SKM-1 treated with dmso at 0.1 percent for 144 hours (cell line): Measurements from ENCODE around the gene PODXL.
"Not testable (repeated sequence)": the region's sequence is repeated elsewhere in the genome, so short reads cannot be mapped to it uniquely, and the experiment has no call there.

Source experiments
- DNase-seq: peaks from one replicate; lab custom pipeline; 2025; ENCODE audit not compliant: unreplicated experiment; lab: John Stamatoyannopoulos, UW

Gene PODXL

GRCh38 chr7:131538071-131538812 is 18.2 kb downstream of the PODXL start:
- no peak for DNase-seq

DNA sequence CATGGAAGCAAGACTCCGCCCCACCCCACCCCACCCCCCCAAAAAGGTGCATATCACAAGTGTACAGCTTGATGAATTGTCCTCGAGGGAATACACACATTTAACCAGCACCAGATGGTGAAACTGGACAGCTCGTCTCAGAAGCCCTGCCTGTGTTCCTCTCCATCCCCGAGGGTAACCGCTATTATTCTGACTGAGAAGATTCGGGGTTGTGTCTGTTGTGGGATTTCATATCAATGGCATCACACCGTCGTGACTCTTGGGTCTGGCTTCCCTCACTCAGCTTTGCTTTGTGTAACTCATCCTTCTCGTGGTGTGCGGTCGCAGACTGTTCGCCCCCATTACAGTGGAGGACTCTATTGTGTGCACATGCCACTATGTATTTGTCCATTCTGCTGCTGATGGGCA is 18.9 kb downstream of the PODXL start:
- DNase-seq, result no peak

DNA sequence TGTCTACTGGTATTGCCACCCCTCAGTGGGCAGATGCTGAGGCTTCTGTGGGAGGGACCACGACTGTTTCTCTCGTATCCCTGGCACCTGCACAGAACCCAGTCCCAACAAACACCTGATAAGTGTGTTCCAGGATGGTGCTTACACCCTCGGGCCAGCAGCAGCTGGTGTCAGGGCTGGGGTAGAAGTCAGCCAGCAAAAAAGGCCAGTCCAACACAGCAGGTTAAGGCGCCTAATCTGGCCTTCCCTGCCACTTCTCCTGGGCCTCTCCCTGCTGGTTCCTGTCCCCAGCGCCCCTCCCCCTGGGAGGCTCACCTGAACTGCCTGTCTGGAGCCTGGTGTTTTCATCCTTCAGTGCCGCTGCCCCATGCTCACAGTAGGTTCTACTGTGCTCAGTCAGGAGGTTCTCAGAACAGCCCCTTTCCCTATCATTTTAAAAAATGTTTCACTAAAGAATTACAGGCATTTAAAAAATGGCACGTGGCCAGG is 20.0 kb downstream of the PODXL start:
- DNase-seq, result no peak

DNA sequence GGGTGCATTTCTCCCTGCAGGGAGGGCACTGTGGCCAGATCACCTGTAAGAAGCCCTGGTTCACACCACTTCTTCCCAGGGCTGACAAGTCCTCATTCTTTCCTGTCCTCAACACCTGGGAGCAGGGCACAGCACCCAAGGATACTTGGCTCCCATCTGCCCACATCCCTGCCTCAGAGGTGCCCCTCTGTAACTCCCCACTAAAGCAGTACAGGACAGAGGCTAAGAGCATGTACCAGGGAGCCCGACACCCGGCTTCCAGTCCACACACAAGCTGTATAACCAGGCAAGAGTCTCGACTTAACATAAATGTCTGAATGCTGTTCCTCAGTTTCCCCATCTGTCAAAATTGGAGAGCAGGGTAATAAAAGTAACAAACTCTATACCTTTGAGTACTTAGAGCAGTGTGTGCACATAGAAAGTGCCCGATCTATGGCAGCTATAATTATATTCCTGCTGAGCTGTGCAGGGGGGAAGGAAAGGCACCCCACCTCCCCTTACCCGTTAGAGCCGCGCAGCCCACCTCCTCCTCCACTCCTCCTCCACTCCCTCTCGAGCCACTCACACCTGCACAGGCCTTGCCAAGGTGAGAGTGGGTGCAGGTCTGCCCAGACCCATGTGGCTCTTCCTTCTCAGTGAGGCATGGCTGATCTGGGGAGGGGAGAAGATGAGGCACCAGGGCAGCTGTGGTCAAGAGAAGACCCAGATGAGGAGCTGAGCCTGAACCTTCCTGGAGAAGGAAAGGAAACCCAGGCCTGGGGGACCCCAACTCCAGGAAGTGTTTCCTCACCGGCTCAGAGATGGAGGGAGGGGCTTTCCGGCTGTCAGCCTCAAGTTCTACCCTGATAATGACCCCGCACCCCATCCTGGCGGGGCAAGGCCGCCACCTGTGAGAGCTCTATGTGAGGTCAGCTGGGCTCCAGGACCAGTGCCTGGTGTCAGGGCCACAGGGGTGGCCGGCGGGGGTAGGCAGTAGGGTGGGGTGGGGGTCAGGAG is 22.6 kb downstream of the PODXL start:
- no peak for DNase-seq

DNA sequence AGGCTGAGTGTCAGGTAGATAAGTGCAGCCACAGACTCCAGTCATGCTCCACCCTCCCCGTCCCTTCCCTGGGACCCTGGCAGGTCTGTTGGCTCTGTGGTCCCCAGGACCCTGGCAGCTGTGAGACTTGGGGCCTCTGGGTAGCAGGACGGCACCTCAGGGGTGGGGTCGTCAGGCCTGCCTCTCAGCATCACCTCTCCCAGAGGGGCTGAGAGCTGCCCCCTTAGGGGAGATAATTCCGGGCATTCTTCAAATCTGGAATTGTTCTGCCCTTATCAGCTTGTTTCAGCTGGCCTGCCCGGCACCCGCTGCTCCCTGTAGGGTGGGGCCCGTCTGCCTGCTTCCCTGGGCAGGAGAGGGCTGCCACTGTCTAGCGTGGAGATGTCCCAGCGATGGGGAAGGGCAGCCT is 23.3 kb downstream of the PODXL start:
- DNase-seq, result no peak

DNA sequence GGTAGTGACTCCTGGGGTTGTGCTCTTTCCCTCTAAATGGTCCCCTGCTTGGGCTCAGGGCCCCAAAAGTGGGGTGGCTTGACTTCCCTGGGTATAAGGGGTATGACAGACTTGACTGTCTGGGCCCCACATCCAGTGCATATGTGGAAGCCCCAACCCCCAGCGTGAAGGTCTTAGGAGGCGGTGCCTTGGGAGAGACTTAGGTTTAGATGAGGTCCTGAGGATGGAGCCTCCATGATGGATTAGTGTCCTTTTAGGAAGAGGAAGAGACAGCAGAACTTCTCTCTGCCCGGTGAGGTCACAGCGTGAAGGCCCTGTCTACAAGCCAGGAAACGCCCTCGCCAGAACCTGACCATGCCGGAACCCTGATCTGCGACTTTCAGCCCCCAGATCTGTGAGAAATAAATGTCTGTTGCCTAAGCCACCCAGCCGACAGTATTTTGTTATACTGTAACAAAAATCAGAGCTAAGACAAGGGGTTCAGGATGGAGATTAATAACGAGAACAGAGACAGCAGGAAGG is 23.8 kb downstream of the PODXL start:
- no peak for DNase-seq

- no peak for DNase-seq
Measured at GRCh38 chr7:131530137-131530536, 26.3 kb downstream of the PODXL start.

DNA sequence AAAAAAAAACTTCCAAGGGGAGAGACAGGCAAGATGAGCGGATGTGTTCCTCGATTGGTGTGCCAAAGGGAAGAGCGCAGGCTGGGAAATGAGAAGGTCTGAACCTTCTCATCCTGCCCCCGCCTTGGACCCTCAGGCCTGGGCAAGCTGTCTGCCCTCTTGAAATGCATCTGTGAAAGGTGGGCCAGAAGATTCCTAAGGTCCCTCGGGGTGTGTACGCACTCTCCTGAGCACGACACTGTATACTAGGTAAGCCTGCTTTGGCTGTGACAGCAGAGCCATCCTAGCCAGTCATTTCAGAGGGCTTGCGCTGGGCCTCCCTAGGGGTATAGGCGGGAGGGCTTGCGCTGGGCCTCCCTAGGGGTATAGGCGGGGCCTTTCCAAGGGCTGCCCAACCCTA is 26.8 kb downstream of the PODXL start:
- no peak for DNase-seq

- no peak for DNase-seq
Measured at GRCh38 chr7:131529179-131529578, 27.2 kb downstream of the PODXL start.

- peak; percentile 41 for DNase-seq
Measured at GRCh38 chr7:131527456-131527855, 29.0 kb downstream of the PODXL start.

GRCh38 chr7:131525820-131526219 is 30.6 kb downstream of the PODXL start:
- DNase-seq, result no peak

GRCh38 chr7:131524703-131525102 is 31.7 kb downstream of the PODXL start:
- no peak for DNase-seq

GRCh38 chr7:131524115-131524514 is 32.3 kb downstream of the PODXL start:
- DNase-seq, result no peak

DNA sequence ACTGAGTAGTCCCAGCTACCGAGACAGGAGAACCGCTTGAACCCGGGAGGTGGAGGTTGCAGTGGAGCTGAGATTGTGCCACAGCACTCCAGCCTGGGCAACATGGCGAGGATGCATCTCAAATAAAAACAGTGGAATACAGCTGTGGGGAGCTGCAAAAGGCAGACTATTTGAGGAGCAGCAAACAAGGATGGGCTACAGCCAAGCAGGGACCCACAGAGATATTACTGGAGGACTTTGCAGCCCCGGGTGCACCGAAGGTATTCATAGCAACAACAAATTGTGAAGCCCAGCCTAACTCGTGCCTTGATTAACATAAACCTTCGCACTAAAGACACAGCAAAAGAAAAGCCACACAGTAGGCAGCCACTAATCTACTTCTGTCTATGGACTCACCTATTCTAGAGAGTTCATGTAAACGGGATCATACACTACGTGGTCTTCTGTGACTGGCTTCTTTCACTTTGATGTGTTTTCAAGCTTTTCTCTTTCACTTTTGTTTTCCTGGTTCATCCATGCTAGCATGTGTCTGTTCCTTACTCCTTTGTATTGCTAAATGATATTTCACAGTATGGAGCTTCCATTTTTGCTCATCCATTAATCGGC is 34.0 kb downstream of the PODXL start:
- no peak for DNase-seq

DNA sequence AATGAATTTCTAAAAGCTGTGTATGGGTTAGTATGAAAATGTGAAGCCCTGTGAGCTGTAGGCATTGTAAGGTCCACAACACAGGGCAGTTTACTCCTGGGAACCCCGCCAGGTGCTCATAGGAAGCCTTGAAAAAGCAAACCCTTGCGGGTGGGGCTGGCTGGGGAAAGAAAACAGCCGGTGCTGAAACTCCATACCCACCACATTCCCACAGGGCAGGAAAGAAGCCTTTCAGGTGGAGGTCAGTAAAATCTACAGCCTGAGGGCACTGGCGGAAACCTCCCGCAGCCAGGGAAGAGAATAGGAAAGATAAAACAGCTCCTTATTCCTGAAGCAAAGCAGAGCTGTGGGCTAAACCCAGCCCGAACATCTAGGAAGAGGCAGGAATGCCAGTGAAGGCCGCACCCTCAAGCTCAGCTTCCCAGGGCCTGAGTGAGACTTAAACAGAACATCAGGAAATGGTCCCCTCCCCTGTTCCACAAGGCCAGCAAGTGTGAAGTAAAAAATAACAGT is 34.7 kb downstream of the PODXL start:
- no peak for DNase-seq

DNA sequence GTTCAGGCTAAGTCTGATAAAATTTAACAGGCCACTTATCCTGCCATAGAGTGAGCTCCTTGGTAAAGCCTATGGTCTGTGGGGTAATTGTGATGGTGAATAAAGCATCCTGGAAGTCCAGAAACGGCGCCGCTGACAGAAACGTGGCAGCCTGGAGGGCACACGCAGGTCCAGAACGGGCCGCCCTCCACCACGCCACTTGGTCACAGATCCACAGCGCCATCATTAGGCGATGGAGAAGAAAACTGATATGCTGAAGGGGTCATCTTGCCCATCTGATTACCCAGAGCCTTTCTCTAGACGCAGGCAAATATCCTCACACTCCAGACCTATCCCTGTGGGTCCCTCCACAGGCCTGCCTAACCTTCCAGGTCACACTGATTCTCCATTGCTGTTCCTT is 37.8 kb downstream of the PODXL start:
- DNase-seq, result no peak

DNA sequence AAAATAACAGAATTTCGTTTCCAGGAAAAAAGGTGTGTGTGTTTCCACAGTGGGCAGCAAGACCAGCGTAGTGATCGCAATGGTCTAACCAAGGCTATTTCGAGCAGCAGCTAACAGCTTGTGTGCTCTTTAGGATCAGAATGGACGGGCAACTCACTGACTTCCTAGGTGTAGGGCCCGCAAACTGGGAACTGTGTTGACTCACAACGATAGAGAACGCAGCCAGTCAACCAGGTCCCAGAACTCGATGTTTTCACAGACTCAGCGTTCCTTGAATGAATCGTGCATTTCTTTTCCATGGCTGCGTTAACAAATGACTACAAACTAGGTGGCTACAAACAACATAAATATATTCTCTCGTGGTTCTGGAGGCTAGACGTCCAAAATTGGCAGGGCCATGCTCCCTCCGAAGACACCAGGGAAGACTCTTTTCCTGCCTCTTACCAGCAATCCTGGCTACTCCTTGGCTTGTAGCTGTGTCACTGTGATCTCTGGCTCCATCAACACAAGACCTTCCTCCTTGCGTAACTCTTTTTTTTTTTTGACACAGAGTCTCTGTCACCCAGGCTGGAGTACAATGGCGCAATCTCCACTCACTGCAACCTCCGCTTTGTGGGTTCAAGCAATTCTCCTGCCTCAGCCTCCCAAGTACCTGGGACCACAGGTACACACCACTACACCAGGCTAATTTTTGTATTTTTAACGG is 39.1 kb downstream of the PODXL start:
- DNase-seq, result peak; percentile 33

- DNase-seq, result not testable (repeated sequence)
Measured at GRCh38 chr7:131515471-131515870, 41.0 kb downstream of the PODXL start.

DNA sequence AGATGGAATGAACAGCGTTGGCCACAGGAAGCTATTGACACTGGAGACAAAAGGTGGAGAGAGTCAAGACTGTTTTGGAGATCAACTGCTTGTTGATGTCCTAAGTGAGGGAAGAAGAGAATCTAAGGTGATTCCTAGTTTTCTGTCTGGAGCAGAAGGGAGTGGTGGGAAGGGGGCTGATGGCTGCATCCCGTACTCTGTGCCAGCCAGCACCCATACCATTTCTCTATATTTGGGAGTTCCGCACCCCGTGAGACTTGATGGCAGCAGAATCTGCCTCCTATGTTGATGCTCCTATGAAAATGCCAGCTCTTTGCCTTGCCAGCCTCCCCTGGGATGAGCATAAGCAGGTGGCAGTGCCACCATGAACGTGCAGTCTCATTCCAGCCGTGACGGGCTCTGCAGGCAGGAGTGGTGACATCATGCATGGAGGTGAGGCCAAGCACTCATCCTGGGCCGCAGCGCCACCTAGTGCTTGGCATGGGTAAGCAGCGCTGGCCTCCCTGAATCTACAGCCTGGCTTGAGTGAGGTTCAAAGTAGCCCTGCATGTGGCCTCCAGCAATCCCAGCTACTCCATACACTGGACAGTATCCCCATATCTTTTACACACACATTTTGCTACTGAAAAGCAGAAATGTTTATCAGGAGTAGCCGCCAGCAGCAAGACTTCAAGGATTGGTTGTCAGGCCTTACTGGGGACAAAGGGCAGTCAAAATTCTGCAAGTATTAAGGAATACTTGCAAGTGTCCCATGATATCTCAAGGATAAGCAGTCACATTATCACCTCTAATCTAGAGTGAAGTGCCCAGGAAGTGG is 43.0 kb downstream of the PODXL start:
- DNase-seq, result peak; percentile 75
